HL-60 (cell line): Measurements from ENCODE around the gene JOSD1.

Experiments
- CTCF ChIP-seq: IDR thresholded peaks from one replicate; pipeline ENCODE4 v1.5.1; 2011; ENCODE audit warnings: low read length, control low read depth, inconsistent platforms; ENCODE audit not compliant: insufficient read depth
- GABPA ChIP-seq: IDR thresholded peaks from 2 replicates; pipeline ENCODE4 v1.6.1; 2012; ENCODE audit warnings: low read depth
- POLR2AphosphoS5 ChIP-seq: IDR thresholded peaks from 2 replicates; pipeline ENCODE4 v1.6.1; 2012; ENCODE audit warnings: low read depth
- REST ChIP-seq: IDR thresholded peaks from 2 replicates; pipeline ENCODE4 v1.6.1; 2012; ENCODE audit warnings: low read depth; ENCODE audit not compliant: insufficient replicate concordance
- SPI1 ChIP-seq: IDR thresholded peaks from 2 replicates; pipeline ENCODE4 v1.6.1; 2012; ENCODE audit warnings: low read depth, mild to moderate bottlenecking, borderline replicate concordance

DNA sequence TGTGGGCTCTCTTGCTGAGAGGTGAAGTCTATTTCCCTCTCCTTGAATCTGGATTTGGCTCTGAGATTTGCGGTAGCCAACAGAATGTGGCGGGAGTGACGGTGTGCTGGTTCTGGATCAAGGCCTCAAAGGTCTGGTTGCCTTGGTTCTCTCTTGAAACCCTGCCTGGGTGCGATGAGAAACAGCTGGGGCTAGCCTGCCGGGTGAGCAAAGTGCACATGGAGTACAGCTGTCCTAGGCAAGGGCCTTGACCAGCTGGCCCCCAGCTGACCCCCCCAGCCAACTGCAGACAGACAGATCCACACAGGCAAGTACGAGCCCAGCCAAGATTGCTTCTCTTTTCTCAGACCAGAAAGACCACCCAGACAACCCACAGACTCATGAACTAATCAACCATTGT is 44.2 kb upstream of the JOSD1 start:
- TF ChIP-seq CTCF (no peak), REST (no peak), POLR2AphosphoS5 (no peak), GABPA (no peak), SPI1 (no peak)
